Stomach (tissue), 4 donors: Measurements from ENCODE around the gene NTHL1.

Source experiments
- EP300 ChIP-seq: sonication (generic); formaldehyde crosslinking; IDR thresholded peaks from one replicate; pipeline ENCODE4 v1.6.1; 2017; ENCODE audit warnings: antibody characterized with exemption
- TF ChIP-seq, protein P1 (sequence below), 7 experiments: fragments of 450-650 bp in 4 of 7; fragments of 200-600 bp in 3 of 7; sonication (generic) in 3 of 7; IDR thresholded peaks; one replicate each; pipeline ENCODE4 v1.5.1; 2016 to 2019; ENCODE audit warnings: antibody characterized with exemption in 7 of 7, control low read depth in 2 of 7, mild to moderate bottlenecking in 1 of 7

GRCh38 chr16:2028620-2029220, 18.9 kb downstream of the NTHL1 start:
- TF ChIP-seq, protein P1, sequence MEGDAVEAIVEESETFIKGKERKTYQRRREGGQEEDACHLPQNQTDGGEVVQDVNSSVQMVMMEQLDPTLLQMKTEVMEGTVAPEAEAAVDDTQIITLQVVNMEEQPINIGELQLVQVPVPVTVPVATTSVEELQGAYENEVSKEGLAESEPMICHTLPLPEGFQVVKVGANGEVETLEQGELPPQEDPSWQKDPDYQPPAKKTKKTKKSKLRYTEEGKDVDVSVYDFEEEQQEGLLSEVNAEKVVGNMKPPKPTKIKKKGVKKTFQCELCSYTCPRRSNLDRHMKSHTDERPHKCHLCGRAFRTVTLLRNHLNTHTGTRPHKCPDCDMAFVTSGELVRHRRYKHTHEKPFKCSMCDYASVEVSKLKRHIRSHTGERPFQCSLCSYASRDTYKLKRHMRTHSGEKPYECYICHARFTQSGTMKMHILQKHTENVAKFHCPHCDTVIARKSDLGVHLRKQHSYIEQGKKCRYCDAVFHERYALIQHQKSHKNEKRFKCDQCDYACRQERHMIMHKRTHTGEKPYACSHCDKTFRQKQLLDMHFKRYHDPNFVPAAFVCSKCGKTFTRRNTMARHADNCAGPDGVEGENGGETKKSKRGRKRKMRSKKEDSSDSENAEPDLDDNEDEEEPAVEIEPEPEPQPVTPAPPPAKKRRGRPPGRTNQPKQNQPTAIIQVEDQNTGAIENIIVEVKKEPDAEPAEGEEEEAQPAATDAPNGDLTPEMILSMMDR (IDR thresholded peaks at IDR 0.05): no peak
- no peak for TF ChIP-seq EP300
